GM21390 (cell line): Measurements from ENCODE around the gene STRA6.

Source experiments
- ATAC-seq: cut with Tn5 transposase; IDR thresholded peaks from one replicate; pipeline ENCODE4 v1.9.1; 2021; ENCODE audit not compliant: unreplicated experiment

Gene STRA6

GRCh38 chr15:74227968-74228722 lies 25.6 kb upstream of the STRA6 start:
- no peak for ATAC-seq

- ATAC-seq, result no peak
These were observed 24.4 kb upstream of the STRA6 start for GRCh38 chr15:74226761-74227540.

GRCh38 chr15:74225928-74226327 lies 23.3 kb upstream of the STRA6 start:
- no peak for ATAC-seq

GRCh38 chr15:74222240-74223119 lies 19.9 kb upstream of the STRA6 start:
- no peak for ATAC-seq

GRCh38 chr15:74221399-74222239 lies 19.0 kb upstream of the STRA6 start:
- no peak for ATAC-seq

GRCh38 chr15:74220475-74221248 lies 18.1 kb upstream of the STRA6 start:
- ATAC-seq, result no peak

GRCh38 chr15:74217907-74218885 lies 15.6 kb upstream of the STRA6 start:
- no peak for ATAC-seq

- no peak for ATAC-seq
These were observed 14.4 kb upstream of the STRA6 start for GRCh38 chr15:74216949-74217348.

GRCh38 chr15:74215958-74216357 lies 13.4 kb upstream of the STRA6 start:
- ATAC-seq, result no peak

GRCh38 chr15:74214324-74215021 lies 11.9 kb upstream of the STRA6 start:
- ATAC-seq, result no peak

- no peak for ATAC-seq
These were observed 11.3 kb upstream of the STRA6 start for GRCh38 chr15:74213858-74214284.

- ATAC-seq, result no peak
These were observed 9.9 kb upstream of the STRA6 start for GRCh38 chr15:74212494-74212893.

- ATAC-seq, result no peak
These were observed 9.1 kb upstream of the STRA6 start for GRCh38 chr15:74211656-74212055.

- no peak for ATAC-seq
These were observed 8.1 kb upstream of the STRA6 start for GRCh38 chr15:74210729-74211128.

- ATAC-seq, result no peak
These were observed 7.5 kb upstream of the STRA6 start for GRCh38 chr15:74209997-74210671.

GRCh38 chr15:74209560-74209958 lies 7.0 kb upstream of the STRA6 start:
- ATAC-seq, result no peak

GRCh38 chr15:74208901-74209559 lies 6.4 kb upstream of the STRA6 start:
- no peak for ATAC-seq
